Fibroblast of lung (primary cell): ENCODE results near the gene C2orf78.

Experiments
- EZH2 ChIP-seq: IDR thresholded peaks from 2 replicates; pipeline ENCODE4 v1.5.1; 2012; ENCODE audit warnings: low read length, control low read depth, mild to moderate bottlenecking; ENCODE audit errors: missing control alignments
- TF ChIP-seq, protein P1 (sequence below), 2 donors: IDR thresholded peaks in 1 of 2; conservative IDR thresholded peaks in 1 of 2; 1 replicate in 1 of 2; 2 replicates in 1 of 2; pipeline ENCODE4 v1.5.1; 2011 to 2012; ENCODE audit warnings: low read length in 2 of 2, control low read depth in 1 of 2, inconsistent platforms in 1 of 2, low read depth in 1 of 2, mild to moderate bottlenecking in 1 of 2

DNA sequence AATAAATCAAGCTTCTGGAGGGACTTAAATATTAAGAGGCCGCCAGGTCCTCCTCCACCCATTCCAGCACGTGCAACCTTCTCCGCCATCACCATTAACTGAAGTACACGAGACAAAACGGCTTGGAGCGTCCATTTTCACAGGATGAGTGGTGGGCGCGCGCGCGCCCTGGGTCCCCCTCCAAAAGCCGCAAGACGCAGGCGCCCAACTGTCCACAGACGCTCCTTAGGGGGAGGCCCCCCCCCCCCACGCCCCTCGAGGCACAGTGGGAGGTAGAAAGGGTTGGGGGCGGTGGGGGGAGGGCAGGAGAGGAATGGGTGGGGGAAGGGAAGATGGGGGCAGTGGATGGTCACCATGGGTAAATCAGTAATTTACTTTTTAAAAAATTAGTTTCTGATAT is 34.3 kb downstream of the C2orf78 start:
- TF ChIP-seq, protein P1, sequence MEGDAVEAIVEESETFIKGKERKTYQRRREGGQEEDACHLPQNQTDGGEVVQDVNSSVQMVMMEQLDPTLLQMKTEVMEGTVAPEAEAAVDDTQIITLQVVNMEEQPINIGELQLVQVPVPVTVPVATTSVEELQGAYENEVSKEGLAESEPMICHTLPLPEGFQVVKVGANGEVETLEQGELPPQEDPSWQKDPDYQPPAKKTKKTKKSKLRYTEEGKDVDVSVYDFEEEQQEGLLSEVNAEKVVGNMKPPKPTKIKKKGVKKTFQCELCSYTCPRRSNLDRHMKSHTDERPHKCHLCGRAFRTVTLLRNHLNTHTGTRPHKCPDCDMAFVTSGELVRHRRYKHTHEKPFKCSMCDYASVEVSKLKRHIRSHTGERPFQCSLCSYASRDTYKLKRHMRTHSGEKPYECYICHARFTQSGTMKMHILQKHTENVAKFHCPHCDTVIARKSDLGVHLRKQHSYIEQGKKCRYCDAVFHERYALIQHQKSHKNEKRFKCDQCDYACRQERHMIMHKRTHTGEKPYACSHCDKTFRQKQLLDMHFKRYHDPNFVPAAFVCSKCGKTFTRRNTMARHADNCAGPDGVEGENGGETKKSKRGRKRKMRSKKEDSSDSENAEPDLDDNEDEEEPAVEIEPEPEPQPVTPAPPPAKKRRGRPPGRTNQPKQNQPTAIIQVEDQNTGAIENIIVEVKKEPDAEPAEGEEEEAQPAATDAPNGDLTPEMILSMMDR (conservative IDR thresholded peaks at IDR 0.05 in 1 of 2, IDR thresholded peaks at IDR 0.05 in 1 of 2; ENCODE audit: low read depth in 1 of 2, low read length in 2 of 2), result no peak
- TF ChIP-seq EZH2, result no peak
